RWPE1 (cell line): ENCODE results near the gene PNMA3.
"Not testable (repeated sequence)": the region's sequence is repeated elsewhere in the genome, so short reads cannot be mapped to it uniquely, and the experiment has no call there.

Experiments used
- CTCF ChIA-PET: fragments of 350-600 bp; sonication (Branson Sonifier 250); formaldehyde crosslinking; extraction: SDS; loops from one replicate; lab custom pipeline; 2021; lab: Yijun Ruan, JAX
- POLR2A ChIA-PET: fragments of 400-600 bp; formaldehyde crosslinking; extraction: SDS; loops from one replicate; lab custom pipeline; 2020; ENCODE audit warnings: antibody characterized with exemption; ENCODE audit not compliant: low non-redundant PET; lab: Yijun Ruan, JAX
- DNase-seq: peaks from one replicate; pipeline ENCODE4 v3.0.0; 2012; ENCODE audit warnings: low spot score
- H3K27ac ChIP-seq: fragments of 450-650 bp; 2 replicates; pipeline ENCODE4 v1.5.1; 2017
- CTCF ChIP-seq: fragments of 450-650 bp; conservative IDR thresholded peaks from 2 replicates; pipeline ENCODE4 v1.5.1; 2017; ENCODE audit warnings: low read depth, mild to moderate bottlenecking

Gene PNMA3

GRCh38 chrX:153074262-153074899, 18.1 kb downstream of the PNMA3 start:
- no peak for TF ChIP-seq CTCF
- no peak for DNase-seq
- no peak overlapping the region for H3K27ac ChIP-seq
- POLR2A ChIA-PET, result no interaction called here
- CTCF ChIA-PET, result no interaction called here

- DNase-seq, result no peak
- POLR2A ChIA-PET, result no interaction called here
- CTCF ChIA-PET, result no interaction called here
- no peak overlapping the region for H3K27ac ChIP-seq
- no peak for TF ChIP-seq CTCF
These were observed 18.7 kb downstream of the PNMA3 start for GRCh38 chrX:153074935-153075334.

GRCh38 chrX:153075366-153075765, 19.1 kb downstream of the PNMA3 start:
- no peak for DNase-seq
- ChIA-PET CTCF (no interaction called here), POLR2A (no interaction called here)
- TF ChIP-seq CTCF, result no peak
- H3K27ac ChIP-seq, result no peak overlapping the region

DNA sequence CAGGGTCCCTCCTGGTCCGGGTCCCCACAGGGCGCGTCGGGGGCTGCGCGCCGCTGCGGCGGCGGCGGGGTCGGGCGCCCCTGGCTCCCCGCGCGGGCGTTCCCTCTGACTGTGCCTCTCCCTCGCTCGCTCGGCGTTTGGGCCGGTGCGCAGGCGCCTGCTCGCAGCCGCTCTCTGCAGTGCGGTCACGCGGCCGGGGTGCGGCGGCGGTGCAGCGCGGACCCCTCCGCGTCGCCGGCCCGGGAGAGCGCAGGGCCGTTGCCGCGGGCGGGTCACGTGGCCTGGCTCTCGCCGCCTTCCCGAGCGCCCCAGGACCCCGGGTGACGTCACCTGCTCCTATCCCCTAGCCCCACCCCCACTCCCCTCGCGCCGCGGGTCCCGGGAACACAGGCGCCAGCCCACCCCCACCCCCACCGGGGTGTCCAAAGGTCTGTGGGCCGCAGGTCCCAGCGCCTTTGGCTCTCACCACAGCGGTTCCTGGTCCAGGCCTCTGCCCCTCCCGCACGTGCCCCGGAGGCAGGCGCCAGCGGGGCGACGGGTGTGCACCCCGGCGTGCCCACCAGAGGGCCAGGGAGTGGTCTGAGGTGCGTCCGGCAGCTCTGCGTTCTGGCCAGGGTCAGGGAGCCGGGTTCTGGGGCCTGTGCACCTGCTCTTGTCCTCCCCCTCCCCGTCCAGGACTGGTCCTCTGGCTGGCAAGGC, 21.3 kb downstream of the PNMA3 start:
- POLR2A ChIA-PET, CTCF ChIA-PET: not testable (repeated sequence)

GRCh38 chrX:153083238-153083923, 27.1 kb downstream of the PNMA3 start:
- H3K27ac ChIP-seq, DNase-seq, POLR2A ChIA-PET, CTCF ChIA-PET: not testable (repeated sequence)

More for the DNA sequence above, 21.3 kb downstream of the PNMA3 start:
- H3K27ac ChIP-seq, DNase-seq: not testable (repeated sequence)

DNA sequence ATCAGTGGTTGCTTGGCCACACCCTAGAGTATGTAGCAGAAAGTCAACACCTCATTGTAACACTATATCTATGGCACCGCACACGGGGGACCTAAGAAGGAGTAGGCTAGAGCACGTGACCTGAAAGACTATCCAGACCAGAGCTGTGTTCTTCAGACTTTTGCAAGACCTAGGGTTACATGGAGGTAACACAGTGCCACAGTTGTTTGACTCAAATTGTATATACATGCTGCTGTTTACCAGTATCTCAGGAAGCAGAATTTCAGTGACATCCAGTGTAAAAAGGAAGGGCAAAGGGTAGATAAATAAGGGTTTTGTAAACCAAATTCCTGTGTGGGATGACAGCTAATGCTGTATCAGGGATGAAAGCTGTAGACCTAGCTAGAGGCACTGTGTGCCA, 46.1 kb downstream of the PNMA3 start:
- TF ChIP-seq CTCF, result no peak
- ChIA-PET POLR2A (no interaction called here), CTCF (no interaction called here)
- no peak overlapping the region for H3K27ac ChIP-seq
- no peak for DNase-seq

- H3K27ac ChIP-seq, DNase-seq, POLR2A ChIA-PET, CTCF ChIA-PET: not testable (repeated sequence)
These were observed 48.7 kb downstream of the PNMA3 start for GRCh38 chrX:153104959-153105358.

DNA sequence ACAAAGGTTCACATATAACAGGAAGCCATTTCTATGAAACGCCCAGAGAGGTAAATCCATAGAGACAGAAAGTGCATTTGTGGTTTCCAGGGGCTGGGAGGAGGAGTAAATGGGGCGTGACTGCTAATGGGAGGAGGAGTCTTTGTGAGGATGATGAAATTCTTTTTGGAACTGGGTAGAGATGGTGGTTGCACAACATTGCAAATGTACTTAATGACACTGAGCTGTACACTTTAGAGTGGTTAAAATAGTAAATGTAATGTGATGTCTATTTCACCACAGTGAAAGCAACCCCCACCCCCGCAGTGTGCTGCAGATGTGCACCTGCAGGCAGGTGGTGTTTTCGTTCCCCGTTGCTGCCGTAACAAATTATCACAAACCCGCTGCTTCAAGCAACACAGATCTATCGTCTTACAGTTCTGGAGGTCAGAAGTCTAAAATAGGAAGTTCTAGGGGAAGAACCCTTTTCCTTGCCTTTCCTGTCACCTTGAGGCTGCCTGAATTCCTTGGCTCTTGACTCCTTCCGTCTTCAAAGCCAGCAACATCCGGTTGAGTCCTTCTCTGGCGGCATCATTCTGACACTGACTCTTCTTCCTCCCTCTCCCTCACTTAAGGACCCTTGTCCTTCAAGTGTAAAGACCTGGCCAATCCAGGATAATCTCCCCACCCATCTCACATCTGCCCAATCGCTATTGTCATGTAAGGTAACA, 50.0 kb downstream of the PNMA3 start:
- H3K27ac ChIP-seq, POLR2A ChIA-PET, CTCF ChIA-PET, DNase-seq: not testable (repeated sequence)
